RWPE2 (cell line): ENCODE data around the gene GBA2.

Source experiments
- ATAC-seq: fragments of 200-7000 bp; cut with Tn5 transposase; 3 replicates; pipeline ENCODE4 v1.9.1; 2021; ENCODE audit warnings: low read depth
- DNase-seq: peaks from one replicate; pipeline ENCODE4 v3.0.0-alpha.2; 2020; ENCODE audit warnings: low spot score
- H3K27ac ChIP-seq: fragments of 450-650 bp; 2 replicates; pipeline ENCODE4 v1.5.1; 2017; ENCODE audit warnings: mild to moderate bottlenecking; ENCODE audit not compliant: poor library complexity, severe bottlenecking
- H3K27me3 ChIP-seq: fragments of 250-450 bp; sonication (Bioruptor Pico); 2 replicates; pipeline ENCODE4 v1.5.1; 2021; ENCODE audit warnings: mild to moderate bottlenecking, moderate library complexity; ENCODE audit not compliant: insufficient read depth, poor library complexity, severe bottlenecking
- H3K36me3 ChIP-seq: fragments of 250-450 bp; sonication (Bioruptor Pico); 2 replicates; pipeline ENCODE4 v1.5.1; 2020; ENCODE audit warnings: low read depth, mild to moderate bottlenecking, moderate library complexity
- H3K4me1 ChIP-seq: fragments of 250-450 bp; sonication (Bioruptor Pico); 2 replicates; pipeline ENCODE4 v1.5.1; 2021; ENCODE audit warnings: mild to moderate bottlenecking, moderate library complexity; ENCODE audit not compliant: insufficient read depth, poor library complexity, severe bottlenecking
- H3K4me3 ChIP-seq: fragments of 250-450 bp; sonication (Bioruptor Pico); 2 replicates; pipeline ENCODE4 v1.5.1; 2021; ENCODE audit warnings: mild to moderate bottlenecking, moderate library complexity; ENCODE audit not compliant: severe bottlenecking
- H3K9me3 ChIP-seq: fragments of 250-450 bp; sonication (Bioruptor Pico); 2 replicates; pipeline ENCODE4 v1.5.1; 2021; ENCODE audit warnings: mild to moderate bottlenecking, moderate library complexity; ENCODE audit not compliant: severe bottlenecking
- TF ChIP-seq, protein P1 (sequence below): fragments of 450-650 bp; IDR thresholded peaks from one replicate; pipeline ENCODE4 v1.5.1; 2017; ENCODE audit warnings: mild to moderate bottlenecking, moderate library complexity; ENCODE audit not compliant: poor library complexity, severe bottlenecking

The GBA2 gene

DNA sequence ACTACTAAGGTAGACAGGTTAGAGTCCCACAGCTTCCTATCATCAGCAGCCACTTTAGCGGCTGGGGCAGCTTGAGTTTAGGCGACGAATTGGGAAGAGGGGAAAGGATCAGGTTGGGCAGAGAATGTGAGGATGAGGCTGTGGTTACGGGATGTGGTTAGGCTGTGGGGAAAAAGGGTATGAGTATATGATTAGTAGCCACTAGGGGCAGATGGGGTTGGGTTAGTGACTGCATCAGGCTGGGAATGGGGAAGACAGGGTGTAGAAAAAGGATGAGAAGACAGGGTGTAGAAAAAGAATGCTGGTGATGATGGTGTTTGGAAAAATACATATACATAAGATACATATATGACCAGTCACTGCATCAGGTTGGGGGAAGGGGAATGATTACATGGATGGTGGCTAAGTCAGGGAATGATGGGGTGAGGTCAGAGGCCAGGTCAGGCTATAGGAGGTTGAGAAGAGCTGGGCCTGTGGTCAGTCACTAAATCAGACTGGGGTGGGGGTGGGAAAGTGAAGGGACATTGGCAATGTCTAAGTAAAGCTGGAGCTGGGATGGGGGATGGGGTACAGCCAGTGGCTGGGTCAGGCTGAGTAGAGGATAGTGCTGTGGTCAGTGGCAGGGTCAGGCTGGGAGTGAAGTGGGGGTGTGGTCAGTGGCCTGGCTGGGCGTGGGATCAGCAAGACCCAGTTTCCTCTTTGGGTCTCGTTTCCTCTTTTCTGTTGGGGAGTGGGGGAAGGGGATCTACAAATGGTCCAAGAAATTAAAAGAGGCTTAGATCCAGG, 19.1 kb downstream of the GBA2 start:
- TF ChIP-seq, protein P1, sequence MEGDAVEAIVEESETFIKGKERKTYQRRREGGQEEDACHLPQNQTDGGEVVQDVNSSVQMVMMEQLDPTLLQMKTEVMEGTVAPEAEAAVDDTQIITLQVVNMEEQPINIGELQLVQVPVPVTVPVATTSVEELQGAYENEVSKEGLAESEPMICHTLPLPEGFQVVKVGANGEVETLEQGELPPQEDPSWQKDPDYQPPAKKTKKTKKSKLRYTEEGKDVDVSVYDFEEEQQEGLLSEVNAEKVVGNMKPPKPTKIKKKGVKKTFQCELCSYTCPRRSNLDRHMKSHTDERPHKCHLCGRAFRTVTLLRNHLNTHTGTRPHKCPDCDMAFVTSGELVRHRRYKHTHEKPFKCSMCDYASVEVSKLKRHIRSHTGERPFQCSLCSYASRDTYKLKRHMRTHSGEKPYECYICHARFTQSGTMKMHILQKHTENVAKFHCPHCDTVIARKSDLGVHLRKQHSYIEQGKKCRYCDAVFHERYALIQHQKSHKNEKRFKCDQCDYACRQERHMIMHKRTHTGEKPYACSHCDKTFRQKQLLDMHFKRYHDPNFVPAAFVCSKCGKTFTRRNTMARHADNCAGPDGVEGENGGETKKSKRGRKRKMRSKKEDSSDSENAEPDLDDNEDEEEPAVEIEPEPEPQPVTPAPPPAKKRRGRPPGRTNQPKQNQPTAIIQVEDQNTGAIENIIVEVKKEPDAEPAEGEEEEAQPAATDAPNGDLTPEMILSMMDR = peak; percentile 61
- Histone ChIP-seq H3K27me3 (no peaks in the 10 kb centered on the region), H3K9me3 (no peaks in the 10 kb centered on the region), H3K4me1 (peaks cover 40% of the 10 kb centered on the region), H3K27ac (peak overlapping the region; percentile 87), H3K4me3 (peak overlapping the region; percentile 8), H3K36me3 (peaks cover 52% of the 10 kb centered on the region)
- DNase-seq (no peak), ATAC-seq (peak; percentile 32)

DNA sequence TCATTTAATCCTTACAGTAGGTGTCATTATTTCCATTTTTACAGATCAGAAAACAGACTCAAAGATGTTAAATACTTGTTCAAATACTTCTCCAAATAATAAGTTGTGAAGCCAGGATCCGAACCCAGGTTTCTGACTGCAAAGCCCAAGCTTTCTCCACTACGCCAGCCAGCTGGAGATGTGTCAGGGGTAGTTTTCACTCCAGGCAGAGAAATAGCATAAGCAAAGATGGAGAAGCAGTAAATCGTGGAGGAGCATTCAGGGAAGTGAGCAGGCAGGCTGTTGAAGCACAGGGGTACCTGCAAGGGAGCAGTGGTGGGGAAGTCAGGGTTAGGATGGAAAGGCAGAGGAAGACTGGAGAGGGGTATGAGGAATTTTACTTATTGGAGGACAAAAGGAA, 19.9 kb downstream of the GBA2 start:
- H3K36me3 ChIP-seq = peaks cover 53% of the 10 kb centered on the region
- DNase-seq = no peak
- ATAC-seq = no peak
- no peaks in the 10 kb centered on the region for H3K9me3 ChIP-seq
- no peaks in the 10 kb centered on the region for H3K27me3 ChIP-seq
- H3K4me1 ChIP-seq = peaks cover 40% of the 10 kb centered on the region
- peak overlapping the region; percentile 8 for H3K4me3 ChIP-seq
- TF ChIP-seq, protein P1 = no peak
- H3K27ac ChIP-seq = peak overlapping the region; percentile 87

DNA sequence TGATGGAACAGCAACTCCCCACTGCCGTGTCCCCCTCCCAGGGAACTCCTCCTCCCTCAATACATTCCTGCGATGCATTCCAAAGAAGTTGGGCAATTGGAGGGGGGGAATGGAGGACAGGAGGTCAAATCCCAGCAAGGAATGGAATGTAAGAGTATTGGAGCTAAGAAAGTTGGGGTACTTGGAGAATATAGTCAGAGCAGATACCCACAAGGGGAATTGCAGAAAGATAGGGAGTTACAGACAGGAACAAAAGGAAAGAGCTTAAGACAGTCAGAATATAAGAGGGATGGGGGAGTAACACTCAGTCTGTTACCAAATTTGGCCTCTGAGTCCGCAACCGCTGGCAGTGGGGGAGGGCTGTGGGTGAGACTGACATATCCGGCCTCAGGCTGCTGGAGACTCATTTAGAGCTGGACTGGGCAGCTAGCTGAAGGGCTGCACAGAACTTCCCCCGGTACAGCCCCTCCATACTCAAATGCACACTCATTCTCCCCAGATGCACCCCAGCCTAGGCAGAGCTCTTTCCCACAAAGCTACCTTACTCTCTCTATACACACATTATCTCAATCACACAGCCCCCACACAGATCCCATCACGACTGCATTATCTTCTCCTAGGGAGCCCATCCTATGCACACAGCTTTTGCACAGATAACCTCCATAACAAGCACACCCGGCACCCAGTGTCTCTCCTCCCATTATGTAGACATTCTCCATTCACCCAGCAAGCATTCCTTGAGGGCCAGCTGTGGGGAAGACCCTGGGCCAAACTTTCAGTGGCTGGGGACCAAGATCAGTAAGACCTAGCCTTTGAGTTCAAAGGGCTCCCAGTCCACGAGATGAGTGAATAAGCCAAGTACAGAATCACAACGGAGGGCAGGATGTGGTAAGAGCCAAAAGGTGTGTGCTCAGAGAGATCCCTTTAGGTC, 20.7 kb downstream of the GBA2 start:
- no peaks in the 10 kb centered on the region for H3K27me3 ChIP-seq
- ATAC-seq = peak; percentile 32
- H3K4me3 ChIP-seq = no peak overlapping the region
- peak overlapping the region; percentile 87 for H3K27ac ChIP-seq
- no peak for DNase-seq
- H3K9me3 ChIP-seq = no peaks in the 10 kb centered on the region
- TF ChIP-seq, protein P1 = no peak
- H3K36me3 ChIP-seq = peaks cover 53% of the 10 kb centered on the region
- H3K4me1 ChIP-seq = peaks cover 35% of the 10 kb centered on the region

DNA sequence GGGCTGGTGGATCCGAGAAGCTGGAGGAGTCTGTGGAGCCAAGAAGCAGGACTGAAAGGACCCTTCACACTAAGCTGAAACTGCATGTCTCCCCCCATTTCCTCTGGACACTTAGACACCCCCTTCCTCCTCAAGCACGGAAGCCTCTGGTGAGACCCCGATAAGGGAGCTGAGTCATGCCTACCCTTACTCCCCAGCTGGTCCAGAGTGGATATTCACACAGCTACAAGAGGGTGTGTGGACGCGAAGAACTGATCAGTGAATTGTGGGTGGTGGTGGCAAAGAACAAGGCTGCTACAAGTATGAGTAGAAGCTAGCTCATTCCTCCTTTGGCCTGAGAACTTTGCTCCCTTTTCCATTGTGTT, 21.4 kb downstream of the GBA2 start:
- Histone ChIP-seq H3K4me3 (no peak overlapping the region), H3K27me3 (no peaks in the 10 kb centered on the region), H3K9me3 (no peaks in the 10 kb centered on the region), H3K4me1 (peaks cover 35% of the 10 kb centered on the region), H3K27ac (peak overlapping the region; percentile 87), H3K36me3 (peaks cover 59% of the 10 kb centered on the region)
- DNase-seq (no peak), ATAC-seq (no peak)
- TF ChIP-seq, protein P1 = no peak
